Effector memory CD8-positive, alpha-beta T cell (primary cell): ENCODE measurements around the gene PUDP.

Experiments used
- ATAC-seq: fragments of 150-1000 bp; cut with Tn5 transposase; replicated peaks from 2 replicates; pipeline ENCODE4 v1.10.0; 2021; ENCODE audit warnings: mild to moderate bottlenecking, moderate library complexity
- DNase-seq, 3 experiments: peaks; one replicate each; pipeline ENCODE4 v3.0.0; 2021
- H3K27ac Mint-ChIP-seq, 2 donors: one replicate each; pipeline ENCODE4 v1.8.0; 2022; ENCODE audit warnings: mild to moderate bottlenecking in 2 of 2, mixed read lengths in 2 of 2, moderate library complexity in 2 of 2
- H3K27me3 Mint-ChIP-seq, 2 donors: one replicate each; pipeline ENCODE4 v1.8.0; 2022; ENCODE audit warnings: mixed read lengths in 2 of 2
- H3K36me3 Mint-ChIP-seq: one replicate; pipeline ENCODE4 v1.8.0; 2022; ENCODE audit warnings: mild to moderate bottlenecking, moderate library complexity, mixed read lengths; ENCODE audit not compliant: insufficient read depth
- H3K4me1 Mint-ChIP-seq, 2 donors: one replicate each; pipeline ENCODE4 v1.8.0; 2022; ENCODE audit warnings: low read depth in 2 of 2, mixed read lengths in 2 of 2
- H3K4me3 Mint-ChIP-seq, 2 donors: one replicate each; pipeline ENCODE4 v1.8.0; 2022; ENCODE audit warnings: mild to moderate bottlenecking in 2 of 2, mixed read lengths in 2 of 2, moderate library complexity in 2 of 2
- H3K9me3 Mint-ChIP-seq, 2 donors: one replicate each; pipeline ENCODE4 v1.8.0; 2022; ENCODE audit warnings: mixed read lengths in 2 of 2

The PUDP gene

GRCh38 chrX:7139202-7140081 lies 8.5 kb downstream of the PUDP start:
- H3K27me3 Mint-ChIP-seq = no peaks in the 10 kb centered on the region
- H3K27ac Mint-ChIP-seq = peak overlapping the region; percentile 11 to 39
- H3K4me1 Mint-ChIP-seq = peaks cover 7 to 17% of the 10 kb centered on the region in 2 donors
- no peak overlapping the region for H3K4me3 Mint-ChIP-seq
- DNase-seq (no peak), ATAC-seq (no peak)
- no peaks in the 10 kb centered on the region for H3K9me3 Mint-ChIP-seq
- H3K36me3 Mint-ChIP-seq = no peaks in the 10 kb centered on the region

GRCh38 chrX:7134981-7135380 lies 13.0 kb downstream of the PUDP start:
- H3K4me1 Mint-ChIP-seq = peaks cover 16 to 29% of the 10 kb centered on the region in 2 donors
- no peak overlapping the region for H3K4me3 Mint-ChIP-seq
- no peaks in the 10 kb centered on the region for H3K36me3 Mint-ChIP-seq
- no peak for DNase-seq
- no peaks in the 10 kb centered on the region for H3K9me3 Mint-ChIP-seq
- no peaks in the 10 kb centered on the region for H3K27me3 Mint-ChIP-seq
- no peak for ATAC-seq
- H3K27ac Mint-ChIP-seq = no peak overlapping the region

GRCh38 chrX:7133050-7133440 lies 14.9 kb downstream of the PUDP start:
- Mint-ChIP-seq H3K4me3 (peak overlapping the region in 1 of 2 donors; percentile 12), H3K27ac (peak overlapping the region; percentile 41 to 86), H3K27me3 (no peaks in the 10 kb centered on the region), H3K9me3 (no peaks in the 10 kb centered on the region), H3K36me3 (no peaks in the 10 kb centered on the region), H3K4me1 (peaks cover 16 to 17% of the 10 kb centered on the region in 2 donors)
- no peak for ATAC-seq
- DNase-seq = no peak

GRCh38 chrX:7132335-7133049 lies 15.5 kb downstream of the PUDP start:
- ATAC-seq (peak; percentile 55), DNase-seq (peak in 2 of 3 experiments; percentile 1 to 7)
- H3K27me3 Mint-ChIP-seq = no peaks in the 10 kb centered on the region
- H3K4me3 Mint-ChIP-seq = peak overlapping the region in 1 of 2 donors; percentile 12
- no peaks in the 10 kb centered on the region for H3K9me3 Mint-ChIP-seq
- H3K36me3 Mint-ChIP-seq = no peaks in the 10 kb centered on the region
- peaks cover 16 to 17% of the 10 kb centered on the region in 2 donors for H3K4me1 Mint-ChIP-seq
- H3K27ac Mint-ChIP-seq = peak overlapping the region; percentile 41 to 86

GRCh38 chrX:7131621-7132020 lies 16.3 kb downstream of the PUDP start:
- no peak overlapping the region for H3K27ac Mint-ChIP-seq
- H3K4me1 Mint-ChIP-seq = peaks cover 16 to 17% of the 10 kb centered on the region in 2 donors
- no peaks in the 10 kb centered on the region for H3K27me3 Mint-ChIP-seq
- H3K4me3 Mint-ChIP-seq = no peak overlapping the region
- H3K36me3 Mint-ChIP-seq = no peaks in the 10 kb centered on the region
- DNase-seq (no peak), ATAC-seq (no peak)
- no peaks in the 10 kb centered on the region for H3K9me3 Mint-ChIP-seq

- peaks cover 3 to 4% of the 10 kb centered on the region in 2 donors for H3K4me1 Mint-ChIP-seq
- ATAC-seq (no peak), DNase-seq (no peak)
- no peaks in the 10 kb centered on the region for H3K27me3 Mint-ChIP-seq
- H3K27ac Mint-ChIP-seq = no peak overlapping the region
- H3K9me3 Mint-ChIP-seq = no peaks in the 10 kb centered on the region
- no peaks in the 10 kb centered on the region for H3K36me3 Mint-ChIP-seq
- no peak overlapping the region for H3K4me3 Mint-ChIP-seq
Measured at GRCh38 chrX:7127056-7127455, 20.9 kb downstream of the PUDP start.

GRCh38 chrX:7120878-7121219 lies 27.1 kb downstream of the PUDP start:
- Mint-ChIP-seq H3K9me3 (no peaks in the 10 kb centered on the region), H3K36me3 (no peaks in the 10 kb centered on the region), H3K27ac (no peak overlapping the region), H3K27me3 (no peaks in the 10 kb centered on the region), H3K4me1 (peaks cover 13 to 20% of the 10 kb centered on the region in 2 donors), H3K4me3 (no peak overlapping the region)
- ATAC-seq = no peak
- no peak for DNase-seq

- Mint-ChIP-seq H3K9me3 (no peaks in the 10 kb centered on the region), H3K4me1 (peaks cover 14 to 24% of the 10 kb centered on the region in 2 donors), H3K36me3 (no peaks in the 10 kb centered on the region), H3K27ac (no peak overlapping the region), H3K27me3 (no peaks in the 10 kb centered on the region), H3K4me3 (no peak overlapping the region)
- ATAC-seq (no peak), DNase-seq (no peak)
Measured at GRCh38 chrX:7119950-7120877, 27.7 kb downstream of the PUDP start.

GRCh38 chrX:7117587-7117986 lies 30.4 kb downstream of the PUDP start:
- H3K9me3 Mint-ChIP-seq = no peaks in the 10 kb centered on the region
- DNase-seq = no peak
- ATAC-seq = no peak
- no peak overlapping the region for H3K4me3 Mint-ChIP-seq
- H3K4me1 Mint-ChIP-seq = peaks cover 17 to 23% of the 10 kb centered on the region in 2 donors
- no peak overlapping the region for H3K27ac Mint-ChIP-seq
- no peaks in the 10 kb centered on the region for H3K27me3 Mint-ChIP-seq
- H3K36me3 Mint-ChIP-seq = no peaks in the 10 kb centered on the region

GRCh38 chrX:7116081-7116480 lies 31.9 kb downstream of the PUDP start:
- H3K27me3 Mint-ChIP-seq = no peaks in the 10 kb centered on the region
- H3K9me3 Mint-ChIP-seq = no peaks in the 10 kb centered on the region
- ATAC-seq (no peak), DNase-seq (no peak)
- H3K36me3 Mint-ChIP-seq = no peaks in the 10 kb centered on the region
- H3K4me3 Mint-ChIP-seq = no peak overlapping the region
- peaks cover 15 to 23% of the 10 kb centered on the region in 2 donors for H3K4me1 Mint-ChIP-seq
- no peak overlapping the region for H3K27ac Mint-ChIP-seq

- Mint-ChIP-seq H3K9me3 (no peaks in the 10 kb centered on the region), H3K27ac (no peak overlapping the region), H3K36me3 (no peaks in the 10 kb centered on the region), H3K4me1 (peaks cover 18 to 25% of the 10 kb centered on the region in 2 donors), H3K4me3 (no peak overlapping the region), H3K27me3 (no peaks in the 10 kb centered on the region)
- ATAC-seq = no peak
- no peak for DNase-seq
Measured at GRCh38 chrX:7115557-7115956, 32.4 kb downstream of the PUDP start.

- peaks cover 3% of the 10 kb centered on the region for H3K36me3 Mint-ChIP-seq
- H3K27me3 Mint-ChIP-seq = no peaks in the 10 kb centered on the region
- H3K4me3 Mint-ChIP-seq = no peak overlapping the region
- no peaks in the 10 kb centered on the region for H3K9me3 Mint-ChIP-seq
- no peak for ATAC-seq
- H3K4me1 Mint-ChIP-seq = peaks cover 15 to 18% of the 10 kb centered on the region in 2 donors
- no peak overlapping the region for H3K27ac Mint-ChIP-seq
- no peak for DNase-seq
Measured at GRCh38 chrX:7112071-7112470, 35.9 kb downstream of the PUDP start.

- DNase-seq = no peak
- peaks cover 15 to 18% of the 10 kb centered on the region in 2 donors for H3K4me1 Mint-ChIP-seq
Measured at GRCh38 chrX:7111518-7111917, 36.4 kb downstream of the PUDP start.

More at GRCh38 chrX:7111518-7111917, 36.4 kb downstream of the PUDP start:
- H3K36me3 Mint-ChIP-seq = peaks cover 3% of the 10 kb centered on the region
- H3K4me3 Mint-ChIP-seq = no peak overlapping the region
- no peak for ATAC-seq
- peak overlapping the region in 1 of 2 donors; percentile 44 for H3K27ac Mint-ChIP-seq
- H3K27me3 Mint-ChIP-seq = no peaks in the 10 kb centered on the region
- no peaks in the 10 kb centered on the region for H3K9me3 Mint-ChIP-seq
